C4-2B (cell line): Measurements from ENCODE around the gene ARMC9.

Experiments
- CTCF ChIP-seq: fragments of 450-650 bp; conservative IDR thresholded peaks from 2 replicates; pipeline ENCODE4 v1.5.1; 2017; ENCODE audit warnings: mild to moderate bottlenecking
- ZFX ChIP-seq: fragments of 450-650 bp; IDR thresholded peaks from 2 replicates; pipeline ENCODE4 v1.6.1; 2017

GRCh38 chr2:231342061-231342711, 143.8 kb downstream of the ARMC9 start:
- no peak for TF ChIP-seq CTCF
- no peak for TF ChIP-seq ZFX
